ENCODE results near the gene RPS21.

- TF ChIP-seq POLR2A (IDR thresholded peaks at IDR 0.05; ENCODE audit: low read length) (no peak), GATA1 (IDR thresholded peaks at IDR 0.05; ENCODE audit: low read depth, low read length) (no peak)
Observed at GRCh38 chr20:62337558-62338293, 49.2 kb upstream of the RPS21 start.
